Activated T-cell treated with anti-CD3 and anti-CD28 coated beads for 4 hours (primary cell): Measurements from ENCODE around the gene NUDCD2.
"Not testable (repeated sequence)": the region's sequence is repeated elsewhere in the genome, so short reads cannot be mapped to it uniquely, and the experiment has no call there.

Source experiments
- DNase-seq: peaks from one replicate; pipeline ENCODE4 v3.0.0-alpha.2; 2020

The NUDCD2 gene

GRCh38 chr5:163415673-163416072, 44.2 kb downstream of the NUDCD2 start:
- not testable (repeated sequence) for DNase-seq

GRCh38 chr5:163410505-163410904, 49.4 kb downstream of the NUDCD2 start:
- no peak for DNase-seq

- DNase-seq: no peak
Observed at GRCh38 chr5:163409384-163409783, 50.5 kb downstream of the NUDCD2 start.

GRCh38 chr5:163408311-163408923, 51.5 kb downstream of the NUDCD2 start:
- DNase-seq: peak; percentile 42

GRCh38 chr5:163407034-163407655, 52.8 kb downstream of the NUDCD2 start:
- DNase-seq: no peak

- no peak for DNase-seq
Observed at GRCh38 chr5:163404364-163405173, 55.3 kb downstream of the NUDCD2 start.

GRCh38 chr5:163402007-163402406, 57.9 kb downstream of the NUDCD2 start:
- no peak for DNase-seq

GRCh38 chr5:163401271-163401670, 58.6 kb downstream of the NUDCD2 start:
- DNase-seq: no peak

GRCh38 chr5:163399923-163400322, 60.0 kb downstream of the NUDCD2 start:
- DNase-seq: no peak

- no peak for DNase-seq
Observed at GRCh38 chr5:163397354-163397753, 62.5 kb downstream of the NUDCD2 start.

- not testable (repeated sequence) for DNase-seq
Observed at GRCh38 chr5:163396818-163397340, 63.0 kb downstream of the NUDCD2 start.
